DND-41 (cell line): ENCODE measurements around the gene SSUH2.

Experiments
- ATAC-seq: fragments of 200-7000 bp; cut with Tn5 transposase; 3 replicates; pipeline ENCODE4 v1.9.1; 2021; ENCODE audit warnings: low read depth; ENCODE audit not compliant: insufficient read depth
- DNase-seq: peaks from one replicate; pipeline ENCODE4 v3.0.0-alpha.2; 2020
- H2AFZ ChIP-seq: 2 replicates; pipeline ENCODE4 v1.6.0; 2012; ENCODE audit warnings: low read depth, low read length
- H3K27ac ChIP-seq: 2 replicates; pipeline ENCODE4 v1.5.1; 2012; ENCODE audit warnings: low read length, inconsistent platforms
- H3K27me3 ChIP-seq: fragments of 200-600 bp; sonication (generic); 2 replicates; pipeline ENCODE4 v1.6.0; 2012; ENCODE audit warnings: low read length, mild to moderate bottlenecking, inconsistent platforms; ENCODE audit not compliant: insufficient read depth, poor library complexity
- H3K36me3 ChIP-seq: 2 replicates; pipeline ENCODE4 v1.5.1; 2012; ENCODE audit warnings: low read length, inconsistent platforms; ENCODE audit not compliant: insufficient read depth
- H3K4me1 ChIP-seq: 2 replicates; pipeline ENCODE4 v1.5.1; 2012; ENCODE audit warnings: mild to moderate bottlenecking, low read length; ENCODE audit not compliant: insufficient read depth
- H3K4me2 ChIP-seq: 2 replicates; pipeline ENCODE4 v1.6.0; 2012; ENCODE audit warnings: mild to moderate bottlenecking, moderate library complexity, low read length, inconsistent platforms; ENCODE audit not compliant: insufficient read depth
- H3K4me3 ChIP-seq, 2 experiments: fragments of 200-600 bp in 1 of 2; shearing (Covaris generic) in 1 of 2; 2 replicates each; pipeline ENCODE4 v1.5.1; 2012 to 2016; ENCODE audit warnings: inconsistent platforms in 2 of 2, low read length in 2 of 2, mild to moderate bottlenecking in 2 of 2, low read depth in 1 of 2, moderate library complexity in 1 of 2
- H3K79me2 ChIP-seq: 2 replicates; pipeline ENCODE4 v1.6.0; 2012; ENCODE audit warnings: low read length, inconsistent platforms; ENCODE audit not compliant: insufficient read depth
- H3K9ac ChIP-seq: 2 replicates; pipeline ENCODE4 v1.6.0; 2012; ENCODE audit warnings: low read depth, mild to moderate bottlenecking, inconsistent platforms, low read length, moderate library complexity
- H3K9me3 ChIP-seq: 2 replicates; pipeline ENCODE4 v1.5.1; 2012; ENCODE audit warnings: low read length, moderate library complexity, mild to moderate bottlenecking, inconsistent platforms; ENCODE audit not compliant: insufficient read depth, severe bottlenecking
- H4K20me1 ChIP-seq: 2 replicates; pipeline ENCODE4 v1.6.0; 2012; ENCODE audit warnings: low read length; ENCODE audit not compliant: insufficient read depth
- EZH2 ChIP-seq: IDR thresholded peaks from 3 replicates; pipeline ENCODE4 v1.6.1; 2012; ENCODE audit warnings: borderline replicate concordance, low read depth, mild to moderate bottlenecking, moderate library complexity, low read length, inconsistent platforms; ENCODE audit not compliant: severe bottlenecking
- TF ChIP-seq, protein P1 (sequence below): IDR thresholded peaks from 2 replicates; pipeline ENCODE4 v1.5.1; 2012; ENCODE audit warnings: borderline replicate concordance, low read length, moderate library complexity, mild to moderate bottlenecking; ENCODE audit not compliant: poor library complexity, severe bottlenecking; ENCODE audit errors: extremely low read depth

SSUH2 gene

GRCh38 chr3:8625991-8626390, 18.6 kb downstream of the SSUH2 start:
- H2AFZ ChIP-seq, result no peak overlapping the region

GRCh38 chr3:8624612-8625011, 20.0 kb downstream of the SSUH2 start:
- DNase-seq, result no peak

More at GRCh38 chr3:8625991-8626390, 18.6 kb downstream of the SSUH2 start:
- Histone ChIP-seq H3K9me3 (no peaks in the 10 kb centered on the region), H3K79me2 (no peaks in the 10 kb centered on the region), H3K36me3 (no peaks in the 10 kb centered on the region), H3K27me3 (no peaks in the 10 kb centered on the region), H3K4me3 (no peak overlapping the region), H3K27ac (no peak overlapping the region), H3K4me1 (no peaks in the 10 kb centered on the region), H4K20me1 (peaks cover 4% of the 10 kb centered on the region; the same call in 1 of the 2 replicates), H3K9ac (no peak overlapping the region), H3K4me2 (no peak overlapping the region)
- DNase-seq (no peak), ATAC-seq (no peak)
- TF ChIP-seq, protein P1, sequence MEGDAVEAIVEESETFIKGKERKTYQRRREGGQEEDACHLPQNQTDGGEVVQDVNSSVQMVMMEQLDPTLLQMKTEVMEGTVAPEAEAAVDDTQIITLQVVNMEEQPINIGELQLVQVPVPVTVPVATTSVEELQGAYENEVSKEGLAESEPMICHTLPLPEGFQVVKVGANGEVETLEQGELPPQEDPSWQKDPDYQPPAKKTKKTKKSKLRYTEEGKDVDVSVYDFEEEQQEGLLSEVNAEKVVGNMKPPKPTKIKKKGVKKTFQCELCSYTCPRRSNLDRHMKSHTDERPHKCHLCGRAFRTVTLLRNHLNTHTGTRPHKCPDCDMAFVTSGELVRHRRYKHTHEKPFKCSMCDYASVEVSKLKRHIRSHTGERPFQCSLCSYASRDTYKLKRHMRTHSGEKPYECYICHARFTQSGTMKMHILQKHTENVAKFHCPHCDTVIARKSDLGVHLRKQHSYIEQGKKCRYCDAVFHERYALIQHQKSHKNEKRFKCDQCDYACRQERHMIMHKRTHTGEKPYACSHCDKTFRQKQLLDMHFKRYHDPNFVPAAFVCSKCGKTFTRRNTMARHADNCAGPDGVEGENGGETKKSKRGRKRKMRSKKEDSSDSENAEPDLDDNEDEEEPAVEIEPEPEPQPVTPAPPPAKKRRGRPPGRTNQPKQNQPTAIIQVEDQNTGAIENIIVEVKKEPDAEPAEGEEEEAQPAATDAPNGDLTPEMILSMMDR, result no peak
- TF ChIP-seq EZH2, result no peak

DNA sequence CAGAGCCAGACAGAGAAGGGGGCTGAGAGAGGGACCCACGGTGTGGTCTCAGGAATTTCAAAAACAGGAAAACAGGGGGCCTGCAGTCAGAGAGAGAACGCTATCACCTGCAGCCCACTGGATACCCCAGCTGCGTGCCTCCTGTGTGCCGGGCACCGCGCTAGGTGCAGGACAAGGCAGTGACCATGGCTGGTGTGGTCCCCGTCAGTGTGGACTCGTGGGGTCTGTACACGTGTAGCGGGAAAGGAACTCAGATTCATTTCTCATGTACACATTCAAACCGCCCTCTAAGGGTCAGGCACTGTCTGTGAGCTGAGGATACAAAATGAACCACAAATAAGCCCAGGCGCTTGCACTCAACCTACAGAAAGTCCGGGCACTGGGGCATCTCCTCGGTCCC, 20.9 kb downstream of the SSUH2 start:
- Histone ChIP-seq H3K9me3 (no peaks in the 10 kb centered on the region), H3K36me3 (no peaks in the 10 kb centered on the region), H3K4me1 (no peaks in the 10 kb centered on the region), H3K9ac (no peak overlapping the region), H3K79me2 (no peaks in the 10 kb centered on the region), H3K27me3 (no peaks in the 10 kb centered on the region), H3K4me3 (no peak overlapping the region), H4K20me1 (peaks cover 4% of the 10 kb centered on the region; the same call in 1 of the 2 replicates), H3K27ac (no peak overlapping the region), H2AFZ (no peak overlapping the region), H3K4me2 (no peak overlapping the region)
- DNase-seq, result no peak
- no peak for ATAC-seq
- TF ChIP-seq, protein P1, result no peak
- TF ChIP-seq EZH2, result no peak

More at GRCh38 chr3:8624612-8625011, 20.0 kb downstream of the SSUH2 start:
- no peak overlapping the region for H2AFZ ChIP-seq
- no peak for ATAC-seq
- no peaks in the 10 kb centered on the region for H3K9me3 ChIP-seq
- H3K27ac ChIP-seq, result no peak overlapping the region
- TF ChIP-seq, protein P1, result no peak
- no peak for TF ChIP-seq EZH2
- H3K4me3 ChIP-seq, result no peak overlapping the region
- no peaks in the 10 kb centered on the region for H3K4me1 ChIP-seq
- H3K9ac ChIP-seq, result no peak overlapping the region
- no peaks in the 10 kb centered on the region for H3K36me3 ChIP-seq
- no peak overlapping the region for H3K4me2 ChIP-seq
- H3K27me3 ChIP-seq, result no peaks in the 10 kb centered on the region
- peaks cover 4% of the 10 kb centered on the region; the same call in 1 of the 2 replicates for H4K20me1 ChIP-seq
- H3K79me2 ChIP-seq, result no peaks in the 10 kb centered on the region
